T-helper 2 cell treated with Interferon-gamma antibody and Interleukin-4, amounts not matched to agents 5 μg/mL and 100 μg/mL, for 36 hours (primary cell): ENCODE results near the gene ERAL1.
"Not testable (repeated sequence)": the region's sequence is repeated elsewhere in the genome, so short reads cannot be mapped to it uniquely, and the experiment has no call there.

Experiments
- DNase-seq: peaks from one replicate; pipeline ENCODE4 v3.0.0; 2021; ENCODE audit warnings: low spot score
- H3K27ac Mint-ChIP-seq: one replicate; pipeline ENCODE4 v1.8.0; 2021; ENCODE audit warnings: mild to moderate bottlenecking, mixed read lengths
- H3K27me3 Mint-ChIP-seq: one replicate; pipeline ENCODE4 v1.8.0; 2021; ENCODE audit warnings: low read depth, mixed read lengths
- H3K36me3 Mint-ChIP-seq: one replicate; pipeline ENCODE4 v1.8.0; 2021; ENCODE audit warnings: low read depth, mixed read lengths
- H3K4me1 Mint-ChIP-seq: one replicate; pipeline ENCODE4 v1.8.0; 2021; ENCODE audit warnings: low read depth, mixed read lengths
- H3K4me3 Mint-ChIP-seq: one replicate; pipeline ENCODE4 v1.8.0; 2022; ENCODE audit warnings: mild to moderate bottlenecking, moderate library complexity, mixed read lengths
- H3K9me3 Mint-ChIP-seq: one replicate; pipeline ENCODE4 v1.8.0; 2021; ENCODE audit warnings: mixed read lengths

The ERAL1 gene

DNA sequence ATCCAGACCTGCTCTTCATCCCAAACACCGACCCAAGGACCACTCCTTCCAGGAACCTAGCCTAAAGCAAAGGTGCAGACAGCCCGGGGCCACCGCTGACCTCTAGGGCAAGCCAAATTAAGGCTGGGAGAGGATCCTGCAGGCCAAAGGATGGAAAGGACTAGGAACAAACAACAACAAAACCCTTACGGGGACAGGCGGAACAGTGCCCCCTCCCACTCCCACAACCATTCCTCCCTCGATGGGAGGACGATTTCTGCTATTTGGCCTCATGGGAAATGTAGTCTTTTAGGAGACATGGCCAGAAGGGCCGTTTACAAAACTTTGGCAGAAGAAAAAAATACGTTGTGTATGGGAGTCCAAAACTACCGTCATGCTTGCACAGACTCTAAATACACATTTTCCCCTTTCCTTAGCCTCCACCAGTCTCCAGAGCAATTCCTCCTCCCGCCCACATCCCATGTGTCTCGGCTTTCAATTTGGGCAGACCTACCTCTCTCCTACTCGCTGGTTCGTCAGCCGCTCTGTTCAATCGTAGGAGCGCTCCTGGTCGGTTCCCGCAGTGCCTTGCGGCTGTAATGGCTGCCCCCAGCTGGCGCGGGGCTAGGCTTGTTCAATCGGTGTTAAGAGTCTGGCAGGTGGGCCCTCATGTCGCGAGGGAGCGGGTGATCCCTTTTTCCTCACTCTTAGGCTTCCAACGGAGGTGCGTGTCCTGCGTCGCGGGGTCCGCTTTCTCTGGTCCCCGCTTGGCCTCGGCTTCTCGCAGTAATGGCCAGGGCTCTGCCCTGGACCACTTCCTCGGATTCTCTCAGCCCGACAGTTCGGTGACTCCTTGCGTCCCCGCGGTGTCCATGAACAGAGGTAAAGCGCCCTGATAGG, at the start of gene ERAL1:
TSS of gene ERAL1 (plus strand) at position 560 of the 879 bp plus-strand sequence. CDS start at position 579, 19 bp downstream.
- Mint-ChIP-seq H3K4me1 (peaks cover 12% of the 10 kb centered on the region), H3K4me3 (peak within 1 kb of the TSS; percentile 93), H3K27ac (peak within 1 kb of the TSS; percentile 90), H3K27me3 (no peaks in the 10 kb centered on the region), H3K36me3 (peaks cover 20% of the 10 kb centered on the region), H3K9me3 (no peaks in the 10 kb centered on the region)
- DNase-seq = peak; percentile 86

- Mint-ChIP-seq H3K4me1 (peaks cover 24% of the 10 kb centered on the region), H3K4me3 (no peak overlapping the region), H3K27ac (peak overlapping the region; percentile 5), H3K36me3 (peaks cover 16% of the 10 kb centered on the region), H3K9me3 (no peaks in the 10 kb centered on the region), H3K27me3 (no peaks in the 10 kb centered on the region)
- no peak for DNase-seq
These were observed 46.7 kb upstream of the ERAL1 start for GRCh38 chr17:28807925-28808634.

- peaks cover 12% of the 10 kb centered on the region for H3K36me3 Mint-ChIP-seq
- H3K9me3 Mint-ChIP-seq = no peaks in the 10 kb centered on the region
- no peaks in the 10 kb centered on the region for H3K27me3 Mint-ChIP-seq
- no peak overlapping the region for H3K4me3 Mint-ChIP-seq
- H3K4me1 Mint-ChIP-seq = peaks cover 27% of the 10 kb centered on the region
- peak; percentile 7 for DNase-seq
- no peak overlapping the region for H3K27ac Mint-ChIP-seq
These were observed 44.4 kb upstream of the ERAL1 start for GRCh38 chr17:28810437-28810836.

DNA sequence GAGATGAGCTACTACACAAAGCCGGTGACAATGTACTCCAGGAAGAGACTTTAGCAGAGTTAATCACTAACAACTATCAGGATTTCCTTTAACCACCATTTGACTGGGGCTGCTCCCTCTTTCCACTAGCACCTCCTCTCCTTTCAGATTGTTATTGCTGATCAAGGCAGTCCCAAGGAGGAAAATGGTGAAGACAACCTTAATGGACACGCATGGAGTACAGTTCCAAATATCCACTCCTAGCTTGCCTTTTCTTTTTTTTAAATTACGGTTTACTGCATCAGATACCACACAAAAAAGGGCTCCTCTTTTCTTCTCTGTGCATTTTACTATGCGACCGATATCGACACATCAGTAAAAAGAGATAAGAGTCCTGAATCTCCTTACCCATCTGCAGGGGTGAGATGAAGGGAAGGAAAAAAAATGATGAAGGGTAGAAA, 43.1 kb upstream of the ERAL1 start:
- Mint-ChIP-seq H3K36me3 (peaks cover 2% of the 10 kb centered on the region), H3K4me1 (peaks cover 30% of the 10 kb centered on the region), H3K4me3 (peak overlapping the region; percentile 90), H3K27ac (peak overlapping the region; percentile 90), H3K9me3 (no peaks in the 10 kb centered on the region), H3K27me3 (no peaks in the 10 kb centered on the region)
- DNase-seq = peak; percentile 12

GRCh38 chr17:28812091-28812747, 42.6 kb upstream of the ERAL1 start:
- Mint-ChIP-seq H3K9me3 (no peaks in the 10 kb centered on the region), H3K36me3 (peaks cover 2% of the 10 kb centered on the region), H3K27me3 (no peaks in the 10 kb centered on the region), H3K27ac (peak overlapping the region; percentile 92), H3K4me1 (peaks cover 32% of the 10 kb centered on the region), H3K4me3 (peak overlapping the region; percentile 90)
- DNase-seq = peak; percentile 97

- H3K4me1 Mint-ChIP-seq = peaks cover 28% of the 10 kb centered on the region
- peak overlapping the region; percentile 92 for H3K27ac Mint-ChIP-seq
- H3K9me3 Mint-ChIP-seq = no peaks in the 10 kb centered on the region
- no peak for DNase-seq
- H3K36me3 Mint-ChIP-seq = peaks cover 2% of the 10 kb centered on the region
- peak overlapping the region; percentile 86 for H3K4me3 Mint-ChIP-seq
- H3K27me3 Mint-ChIP-seq = no peaks in the 10 kb centered on the region
These were observed 42.0 kb upstream of the ERAL1 start for GRCh38 chr17:28812748-28813377.

- no peak for DNase-seq
- Mint-ChIP-seq H3K27me3 (no peaks in the 10 kb centered on the region), H3K4me1 (peaks cover 12% of the 10 kb centered on the region), H3K27ac (no peak overlapping the region), H3K9me3 (no peaks in the 10 kb centered on the region), H3K4me3 (no peak overlapping the region), H3K36me3 (peaks cover under 1% of the 10 kb centered on the region)
These were observed 38.3 kb upstream of the ERAL1 start for GRCh38 chr17:28816540-28816939.

- no peaks in the 10 kb centered on the region for H3K27me3 Mint-ChIP-seq
- no peaks in the 10 kb centered on the region for H3K36me3 Mint-ChIP-seq
- DNase-seq = no peak
- H3K27ac Mint-ChIP-seq = no peak overlapping the region
- no peak overlapping the region for H3K4me3 Mint-ChIP-seq
- peaks cover 5% of the 10 kb centered on the region for H3K4me1 Mint-ChIP-seq
- no peaks in the 10 kb centered on the region for H3K9me3 Mint-ChIP-seq
These were observed 36.0 kb upstream of the ERAL1 start for GRCh38 chr17:28818819-28819221.

DNA sequence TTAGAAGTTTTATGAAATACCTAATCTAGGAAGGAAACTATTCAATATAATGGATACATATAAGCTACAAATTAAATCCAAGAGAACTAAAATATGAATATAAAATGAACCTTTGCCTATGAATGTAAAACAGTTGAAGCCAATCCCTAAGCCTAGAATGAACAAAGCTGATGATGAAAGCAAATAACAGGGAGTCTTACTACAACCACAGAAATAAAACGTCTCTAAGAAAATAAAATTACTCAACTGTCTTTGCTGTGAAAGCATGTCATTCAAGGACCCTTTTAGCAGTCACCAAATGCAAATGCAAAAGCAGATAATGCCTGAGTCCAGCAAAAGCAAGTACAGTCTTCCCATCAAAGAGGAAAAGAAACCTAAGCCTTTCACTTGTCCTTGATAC, 35.2 kb upstream of the ERAL1 start:
- no peaks in the 10 kb centered on the region for H3K27me3 Mint-ChIP-seq

DNA sequence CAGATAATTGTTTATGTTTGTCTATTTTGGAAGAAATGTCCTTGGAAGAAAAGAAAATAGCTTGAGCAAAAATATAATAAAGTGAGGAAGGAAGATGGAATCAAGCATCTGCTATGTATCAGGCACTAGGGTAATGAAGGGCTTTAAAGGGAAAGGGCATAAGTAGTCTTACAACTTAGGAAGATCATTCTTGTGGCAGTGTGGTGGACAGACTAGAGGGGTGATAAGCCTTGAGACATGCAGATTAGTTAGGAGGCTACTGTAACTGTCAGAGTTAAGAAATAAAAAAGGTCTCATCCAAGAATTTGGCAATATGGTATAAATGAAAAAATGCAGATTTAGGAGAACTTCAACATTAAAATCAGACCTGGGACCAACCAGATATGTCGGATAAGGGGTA, 27.1 kb upstream of the ERAL1 start:
- Mint-ChIP-seq H3K27me3 (no peaks in the 10 kb centered on the region), H3K36me3 (peaks cover 11% of the 10 kb centered on the region), H3K4me3 (no peak overlapping the region), H3K27ac (no peak overlapping the region), H3K9me3 (no peaks in the 10 kb centered on the region), H3K4me1 (no peaks in the 10 kb centered on the region)
- no peak for DNase-seq

More for the DNA sequence above, 35.2 kb upstream of the ERAL1 start:
- no peak for DNase-seq
- H3K9me3 Mint-ChIP-seq = no peaks in the 10 kb centered on the region
- H3K36me3 Mint-ChIP-seq = no peaks in the 10 kb centered on the region
- H3K4me1 Mint-ChIP-seq = peaks cover 5% of the 10 kb centered on the region
- no peak overlapping the region for H3K27ac Mint-ChIP-seq
- no peak overlapping the region for H3K4me3 Mint-ChIP-seq

DNA sequence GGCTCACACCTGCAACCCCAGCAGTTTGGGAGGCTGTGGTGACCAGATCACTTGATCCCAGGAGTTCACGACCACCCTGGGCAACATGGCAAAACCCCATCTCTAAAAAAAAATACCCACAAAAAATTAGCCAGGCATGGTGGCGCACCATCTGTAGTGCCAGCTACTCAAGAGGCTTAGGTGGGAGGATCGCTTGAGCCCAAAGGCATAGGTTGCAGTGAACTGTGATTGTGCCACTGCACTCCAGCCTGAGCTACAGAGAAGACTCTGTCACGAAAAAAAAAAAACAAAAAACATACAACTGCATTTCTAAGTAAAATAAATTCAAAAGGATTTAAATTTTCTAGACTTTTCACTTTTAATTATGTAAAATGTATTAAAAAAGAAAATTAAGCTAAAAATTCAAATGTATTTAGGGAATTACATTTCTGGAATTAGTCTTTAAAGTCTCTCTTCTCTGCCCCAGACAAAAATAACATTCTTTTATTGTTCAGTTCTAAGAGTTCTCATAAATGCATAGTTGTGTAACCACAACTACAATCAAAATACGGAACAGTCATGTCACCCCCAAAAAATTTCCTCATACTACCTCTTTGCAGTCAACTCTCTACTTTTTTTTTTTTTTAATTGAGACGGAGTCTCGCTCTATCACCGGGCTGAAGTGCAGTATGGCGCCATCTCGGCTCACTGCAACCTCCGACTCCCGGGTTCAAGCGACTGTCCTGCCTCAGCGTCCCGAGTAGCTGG, 26.3 kb upstream of the ERAL1 start:
- Mint-ChIP-seq H3K36me3 (peaks cover 11% of the 10 kb centered on the region), H3K9me3 (no peaks in the 10 kb centered on the region), H3K27ac (no peak overlapping the region), H3K4me1 (no peaks in the 10 kb centered on the region), H3K4me3 (no peak overlapping the region), H3K27me3 (no peaks in the 10 kb centered on the region)
- DNase-seq = no peak

- no peak for DNase-seq
- H3K36me3 Mint-ChIP-seq = peaks cover 9% of the 10 kb centered on the region
- H3K4me3 Mint-ChIP-seq = no peak overlapping the region
- no peak overlapping the region for H3K27ac Mint-ChIP-seq
- H3K9me3 Mint-ChIP-seq = no peaks in the 10 kb centered on the region
- peaks cover 2% of the 10 kb centered on the region for H3K4me1 Mint-ChIP-seq
- H3K27me3 Mint-ChIP-seq = no peaks in the 10 kb centered on the region
These were observed 20.4 kb upstream of the ERAL1 start for GRCh38 chr17:28834420-28834819.

DNA sequence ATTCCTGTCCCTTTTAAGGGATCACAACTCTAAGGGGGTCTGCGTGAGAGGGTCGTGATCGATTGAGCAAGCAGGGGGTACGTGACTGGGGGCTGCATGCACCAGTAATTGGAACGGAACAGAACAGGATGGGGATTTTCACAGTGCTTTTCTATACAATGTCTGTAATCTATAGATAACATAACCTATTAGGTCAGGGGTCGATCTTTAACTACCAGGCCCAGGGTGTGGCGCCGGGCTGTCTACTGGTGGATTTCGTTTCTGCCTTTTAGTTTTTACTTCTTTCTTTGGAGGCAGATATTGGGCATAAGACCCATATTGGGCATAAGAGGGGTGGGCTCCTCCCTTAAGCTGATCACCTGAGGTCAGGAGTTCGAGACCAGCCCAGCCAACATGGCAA, 18.3 kb upstream of the ERAL1 start:
- H3K4me3 Mint-ChIP-seq, H3K27ac Mint-ChIP-seq, H3K9me3 Mint-ChIP-seq, H3K36me3 Mint-ChIP-seq, H3K27me3 Mint-ChIP-seq, H3K4me1 Mint-ChIP-seq, DNase-seq: not testable (repeated sequence)
